ENCODE results near the gene ZNF267.
A peak's percentile ranks its signal among the peaks of the same experiment; 100 is the strongest.

The ZNF267 gene

GRCh38 chr16:31862761-31863160 is 10.8 kb upstream of the ZNF267 start:
- Histone ChIP-seq H3K9me3 (ENCODE audit: insufficient read depth, low read length) (no peaks in the 10 kb centered on the region), H3K4me2 (ENCODE audit: low read depth, low read length, poor library complexity, severe bottlenecking) (no peak overlapping the region), H4K20me1 (ENCODE audit: low read depth, low read length) (no peaks in the 10 kb centered on the region), H3K36me3 (ENCODE audit: low read length) (no peaks in the 10 kb centered on the region), H3K27ac (ENCODE audit: low read depth, low read length) (no peak overlapping the region), H3K4me3 (ENCODE audit: insufficient read depth, low read length, poor library complexity, severe bottlenecking) (no peak overlapping the region), H3K27me3 (ENCODE audit: low read length) (no peaks in the 10 kb centered on the region), H3K9me2 (replicated peaks; ENCODE audit: insufficient read depth, low read length) (no peaks in the 10 kb centered on the region), H3K9ac (ENCODE audit: low read length) (no peak overlapping the region), H3F3A (ENCODE audit: insufficient read depth) (no peaks in the 10 kb centered on the region), H2AFZ (ENCODE audit: low read depth, low read length, severe bottlenecking) (no peak overlapping the region), H3K79me2 (ENCODE audit: insufficient read depth, low read length) (no peaks in the 10 kb centered on the region)
- TF ChIP-seq CTCF (IDR thresholded peaks at IDR 0.05; ENCODE audit: insufficient read depth, low read length, poor library complexity, severe bottlenecking) (no peak), EZH2phosphoT487 (conservative IDR thresholded peaks at IDR 0.05; ENCODE audit: low read length) (no peak)

- no peak overlapping the region for H2AFZ ChIP-seq (ENCODE audit: low read depth, low read length, severe bottlenecking)
- no peak overlapping the region for H3K4me2 ChIP-seq (ENCODE audit: low read depth, low read length, poor library complexity, severe bottlenecking)
- TF ChIP-seq CTCF (IDR thresholded peaks at IDR 0.05; ENCODE audit: insufficient read depth, low read length, poor library complexity, severe bottlenecking) = no peak
- no peak for TF ChIP-seq EZH2phosphoT487 (conservative IDR thresholded peaks at IDR 0.05; ENCODE audit: low read length)
- no peak overlapping the region for H3K27ac ChIP-seq (ENCODE audit: low read depth, low read length)
- no peak overlapping the region for H3K4me3 ChIP-seq (ENCODE audit: insufficient read depth, low read length, poor library complexity, severe bottlenecking)
- H3K36me3 ChIP-seq (ENCODE audit: low read length) = no peaks in the 10 kb centered on the region
- no peaks in the 10 kb centered on the region for H3K79me2 ChIP-seq (ENCODE audit: insufficient read depth, low read length)
- H3K9me2 ChIP-seq (replicated peaks; ENCODE audit: insufficient read depth, low read length) = no peaks in the 10 kb centered on the region
- no peaks in the 10 kb centered on the region for H3K9me3 ChIP-seq (ENCODE audit: insufficient read depth, low read length)
- no peaks in the 10 kb centered on the region for H4K20me1 ChIP-seq (ENCODE audit: low read depth, low read length)
- no peak overlapping the region for H3K9ac ChIP-seq (ENCODE audit: low read length)
- peaks cover 21% of the 10 kb centered on the region for H3F3A ChIP-seq (ENCODE audit: insufficient read depth)
- H3K27me3 ChIP-seq (ENCODE audit: low read length) = no peaks in the 10 kb centered on the region
Measured at GRCh38 chr16:31868164-31868563, 5.4 kb upstream of the ZNF267 start.

- Histone ChIP-seq H3K4me3 (ENCODE audit: insufficient read depth, low read length, poor library complexity, severe bottlenecking) (no peak overlapping the region), H3K27ac (ENCODE audit: low read depth, low read length) (no peak overlapping the region), H2AFZ (ENCODE audit: low read depth, low read length, severe bottlenecking) (no peak overlapping the region), H3K36me3 (ENCODE audit: low read length) (no peaks in the 10 kb centered on the region), H3F3A (ENCODE audit: insufficient read depth) (peaks cover 21% of the 10 kb centered on the region), H3K9ac (ENCODE audit: low read length) (no peak overlapping the region; the same call in 1 of the 2 replicates), H3K4me2 (ENCODE audit: low read depth, low read length, poor library complexity, severe bottlenecking) (peak overlapping the region; percentile 32), H3K27me3 (ENCODE audit: low read length) (no peaks in the 10 kb centered on the region), H3K9me3 (ENCODE audit: insufficient read depth, low read length) (no peaks in the 10 kb centered on the region), H4K20me1 (ENCODE audit: low read depth, low read length) (no peaks in the 10 kb centered on the region), H3K9me2 (replicated peaks; ENCODE audit: insufficient read depth, low read length) (no peaks in the 10 kb centered on the region), H3K79me2 (ENCODE audit: insufficient read depth, low read length) (peaks cover under 1% of the 10 kb centered on the region)
- TF ChIP-seq EZH2phosphoT487 (conservative IDR thresholded peaks at IDR 0.05; ENCODE audit: low read length) (no peak), CTCF (IDR thresholded peaks at IDR 0.05; ENCODE audit: insufficient read depth, low read length, poor library complexity, severe bottlenecking) (peak; percentile 64)
Measured at GRCh38 chr16:31868691-31869167, 4.9 kb upstream of the ZNF267 start.
